ENCODE data around the gene TRAPPC11. TPM values are rescaled to one million over a fixed set of nuclear protein-coding genes. Genes with fewer than 3 reads are reported as not detected.
A peak's percentile ranks its signal among the peaks of the same experiment; 100 is the strongest.

Gene TRAPPC11
- total RNA-seq, 1 donor from 2014 or later, result 40.3 TPM

DNA sequence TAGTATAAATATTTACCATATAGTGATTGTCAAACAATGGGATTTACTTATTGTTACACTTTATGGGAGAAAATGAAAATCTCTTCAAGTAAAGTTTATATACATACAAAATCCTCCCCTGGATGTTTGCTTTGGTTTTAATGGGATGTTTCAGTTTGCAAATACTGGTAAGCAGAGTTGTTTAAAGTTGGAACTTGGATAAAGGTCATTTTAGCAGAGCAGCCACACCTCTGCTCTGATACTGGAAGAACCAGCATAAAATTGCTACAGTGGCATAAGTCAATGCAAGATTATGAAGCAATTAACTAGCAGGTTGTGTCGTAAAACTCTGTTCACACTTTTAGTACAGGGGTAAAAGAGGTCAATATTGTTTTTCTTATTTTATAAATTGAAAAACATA is 101.2 kb downstream of the TRAPPC11 start:
- peak in 1 of 2 donors; percentile 24 for TF ChIP-seq POLR2AphosphoS5 (IDR thresholded peaks at IDR 0.05; ENCODE audit: insufficient read depth in 1 of 2, low read depth in 1 of 2)
- no peak for TF ChIP-seq CTCF (IDR thresholded peaks at IDR 0.05)
- no peak for TF ChIP-seq POLR2A (IDR thresholded peaks at IDR 0.05)
- Histone ChIP-seq H3K4me3 (no peak overlapping the region), H3K4me1 (peaks cover 8% of the 10 kb centered on the region), H3K27ac (no peak overlapping the region), H3K36me3 (no peaks in the 10 kb centered on the region), H3K9me3 (no peaks in the 10 kb centered on the region), H3K27me3 (no peaks in the 10 kb centered on the region)
- DNase-seq (ENCODE audit: extremely low spot score in 2 of 2), result no peak
- intact Hi-C loops (cut with DNase I), result no loop called here

Small RNA genes lying within 50 kb of the gene (small RNA-seq; reads per million reads assigned to genes)
- not detected for gene RNU6-1053P
- not detected for gene RNU6-335P
- gene RNU6-479P, result not detected

Other genes starting within 250 kb of the TRAPPC11 start
- 15.0 TPM for gene CDKN2AIP, start 214.7 kb upstream of the TRAPPC11 start, total RNA-seq
- 8.1 TPM for gene ING2, start 154.2 kb upstream of the TRAPPC11 start, total RNA-seq
- 18.2 TPM for gene RWDD4, start 108 bp upstream of the TRAPPC11 start, total RNA-seq
- gene STOX2, start 246.0 kb downstream of the TRAPPC11 start, total RNA-seq, result 11.5 TPM